Fibroblast of lung (primary cell): ENCODE data around the gene NOTCH2. TPM values are rescaled to one million over a fixed set of nuclear protein-coding genes. Genes with fewer than 3 reads are reported as not detected.

Experiments
- DNase-seq, 2 donors: peaks; one replicate each; pipeline versions ENCODE4 v3.0.0 to v3.0.0-alpha.2; 2010; ENCODE audit warnings: low read depth in 2 of 2
- H2AFZ ChIP-seq: 2 replicates; pipeline ENCODE4 v1.5.1; 2012; ENCODE audit warnings: low read length, control low read depth, inconsistent platforms
- H3K27ac ChIP-seq: 2 replicates; pipeline ENCODE4 v1.5.1; 2011; ENCODE audit warnings: low read length, control low read depth; ENCODE audit not compliant: insufficient read depth
- H3K27me3 ChIP-seq: 2 replicates; pipeline ENCODE4 v1.5.1; 2011; ENCODE audit warnings: mild to moderate bottlenecking, low read length; ENCODE audit not compliant: control insufficient read depth, insufficient read depth
- H3K36me3 ChIP-seq: 2 replicates; pipeline ENCODE4 v1.5.1; 2011; ENCODE audit warnings: low read length; ENCODE audit not compliant: control insufficient read depth, insufficient read depth
- H3K4me1 ChIP-seq: 2 replicates; pipeline ENCODE4 v1.5.1; 2011; ENCODE audit warnings: low read length; ENCODE audit not compliant: control insufficient read depth, insufficient read depth; ENCODE audit errors: extremely low read depth
- H3K4me2 ChIP-seq: 2 replicates; pipeline ENCODE4 v1.5.1; 2011; ENCODE audit warnings: low read length, control low read depth; ENCODE audit not compliant: insufficient read depth; ENCODE audit errors: extremely low read depth
- H3K4me3 ChIP-seq, 4 experiments: fragments of 200-600 bp in 1 of 4; sonication (generic) in 1 of 4; replicated peaks in 1 of 4; 2 replicates each; pipeline ENCODE4 v1.5.1; 2011 to 2016; ENCODE audit warnings: low read length in 4 of 4, low read depth in 3 of 4, mild to moderate bottlenecking in 3 of 4, control low read depth in 2 of 4, inconsistent platforms in 1 of 4, mixed read lengths in 1 of 4; ENCODE audit not compliant: insufficient read depth in 1 of 4; ENCODE audit errors: control extremely low read depth in 1 of 4
- H3K79me2 ChIP-seq: 2 replicates; pipeline ENCODE4 v1.5.1; 2012; ENCODE audit warnings: mild to moderate bottlenecking, low read length, inconsistent platforms; ENCODE audit not compliant: control insufficient read depth, insufficient read depth
- H3K9ac ChIP-seq: 2 replicates; pipeline ENCODE4 v1.5.1; 2011; ENCODE audit warnings: mild to moderate bottlenecking, low read length, control low read depth; ENCODE audit not compliant: insufficient read depth
- H3K9me3 ChIP-seq: 2 replicates; pipeline ENCODE4 v1.5.1; 2012; ENCODE audit warnings: low read depth, low read length; ENCODE audit not compliant: control insufficient read depth, insufficient read depth
- H4K20me1 ChIP-seq: 2 replicates; pipeline ENCODE4 v1.5.1; 2011; ENCODE audit warnings: low read length; ENCODE audit not compliant: control insufficient read depth, insufficient read depth; ENCODE audit errors: extremely low read depth
- EZH2 ChIP-seq: IDR thresholded peaks from 2 replicates; pipeline ENCODE4 v1.5.1; 2012; ENCODE audit warnings: low read length, control low read depth, mild to moderate bottlenecking; ENCODE audit errors: missing control alignments
- polyA plus RNA-seq, 2 donors: library from polyadenylated mRNA; depleted of rRNA in 1 of 2; stranded (reverse) in 1 of 2; unstranded in 1 of 2; fragments of >200 nt; gene quantifications; 2 replicates each; pipeline ENCODE4 v1.2.1, GENCODE V29; 2011 to 2012; ENCODE audit warnings: missing spikeins in 1 of 2
- total RNA-seq: library from RNA; depleted of rRNA; stranded (reverse); fragments of >200 nt; gene quantifications from 2 replicates; pipeline ENCODE4 v1.2.1, GENCODE V29; 2014
- TF ChIP-seq, protein P1 (sequence below), 2 donors: IDR thresholded peaks in 1 of 2; conservative IDR thresholded peaks in 1 of 2; 1 replicate in 1 of 2; 2 replicates in 1 of 2; pipeline ENCODE4 v1.5.1; 2011 to 2012; ENCODE audit warnings: low read length in 2 of 2, control low read depth in 1 of 2, inconsistent platforms in 1 of 2, low read depth in 1 of 2, mild to moderate bottlenecking in 1 of 2

The NOTCH2 gene
- total and polyA plus RNA-seq, 2 donors (not counting 1 experiment from before 2014, with no cell fraction given) = 86.3 to 204 TPM

DNA sequence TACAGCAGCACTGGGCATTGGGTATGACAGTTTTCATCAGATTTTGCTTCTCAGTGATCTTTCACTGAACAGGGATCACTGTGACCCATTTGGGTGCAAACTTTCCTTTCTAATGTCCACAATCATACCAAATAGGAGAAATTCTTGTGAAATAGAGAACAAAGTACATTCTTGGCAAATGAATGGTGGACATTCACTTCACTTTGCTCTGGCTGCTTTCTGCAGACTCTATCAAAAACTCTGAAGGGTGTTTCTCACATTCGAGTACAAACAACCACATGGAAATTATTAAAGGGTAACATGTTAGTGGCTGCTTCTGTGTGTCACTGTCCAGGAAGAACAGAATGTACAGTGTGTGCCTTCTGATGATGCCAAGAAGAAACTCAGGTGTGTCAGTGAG is 111.2 kb downstream of the NOTCH2 start:
- H3K36me3 ChIP-seq = peaks cover 9% of the 10 kb centered on the region
- no peak overlapping the region for H2AFZ ChIP-seq
- peaks cover 2% of the 10 kb centered on the region for H3K4me1 ChIP-seq
- no peak overlapping the region for H3K4me3 ChIP-seq
- H3K4me2 ChIP-seq = no peak overlapping the region
- no peak overlapping the region for H3K27ac ChIP-seq
- H3K27me3 ChIP-seq = no peaks in the 10 kb centered on the region
- H3K9ac ChIP-seq = no peak overlapping the region
- TF ChIP-seq EZH2 = no peak
- TF ChIP-seq, protein P1, sequence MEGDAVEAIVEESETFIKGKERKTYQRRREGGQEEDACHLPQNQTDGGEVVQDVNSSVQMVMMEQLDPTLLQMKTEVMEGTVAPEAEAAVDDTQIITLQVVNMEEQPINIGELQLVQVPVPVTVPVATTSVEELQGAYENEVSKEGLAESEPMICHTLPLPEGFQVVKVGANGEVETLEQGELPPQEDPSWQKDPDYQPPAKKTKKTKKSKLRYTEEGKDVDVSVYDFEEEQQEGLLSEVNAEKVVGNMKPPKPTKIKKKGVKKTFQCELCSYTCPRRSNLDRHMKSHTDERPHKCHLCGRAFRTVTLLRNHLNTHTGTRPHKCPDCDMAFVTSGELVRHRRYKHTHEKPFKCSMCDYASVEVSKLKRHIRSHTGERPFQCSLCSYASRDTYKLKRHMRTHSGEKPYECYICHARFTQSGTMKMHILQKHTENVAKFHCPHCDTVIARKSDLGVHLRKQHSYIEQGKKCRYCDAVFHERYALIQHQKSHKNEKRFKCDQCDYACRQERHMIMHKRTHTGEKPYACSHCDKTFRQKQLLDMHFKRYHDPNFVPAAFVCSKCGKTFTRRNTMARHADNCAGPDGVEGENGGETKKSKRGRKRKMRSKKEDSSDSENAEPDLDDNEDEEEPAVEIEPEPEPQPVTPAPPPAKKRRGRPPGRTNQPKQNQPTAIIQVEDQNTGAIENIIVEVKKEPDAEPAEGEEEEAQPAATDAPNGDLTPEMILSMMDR (conservative IDR thresholded peaks at IDR 0.05 in 1 of 2, IDR thresholded peaks at IDR 0.05 in 1 of 2; ENCODE audit: low read depth in 1 of 2, low read length in 2 of 2) = no peak
- peaks cover 1% of the 10 kb centered on the region for H3K79me2 ChIP-seq
- no peaks in the 10 kb centered on the region for H3K9me3 ChIP-seq
- H4K20me1 ChIP-seq = no peaks in the 10 kb centered on the region
- no peak for DNase-seq

DNA sequence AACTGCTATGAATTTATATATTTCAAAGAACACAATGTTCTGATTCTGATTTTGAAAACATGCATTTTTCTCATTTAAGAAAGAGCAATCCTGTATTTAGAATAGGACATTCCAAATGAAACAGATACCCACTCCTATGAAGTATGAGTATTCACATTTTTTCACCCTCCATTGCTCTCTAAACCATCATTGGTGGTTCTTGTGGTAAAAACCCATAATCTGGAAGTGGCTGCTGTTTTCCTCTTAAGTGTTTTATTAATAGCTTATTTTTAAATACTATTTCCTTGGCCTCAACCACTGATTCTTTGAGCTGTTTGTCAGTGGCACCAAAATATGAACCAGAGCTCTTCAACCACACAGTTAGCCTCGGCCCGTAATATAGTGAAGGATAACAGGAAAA is 113.2 kb downstream of the NOTCH2 start:
- Histone ChIP-seq H3K27ac (no peak overlapping the region), H3K27me3 (no peaks in the 10 kb centered on the region), H3K9me3 (no peaks in the 10 kb centered on the region), H3K4me1 (peaks cover 2% of the 10 kb centered on the region), H3K4me3 (no peak overlapping the region), H2AFZ (no peak overlapping the region), H3K79me2 (peaks cover 1% of the 10 kb centered on the region), H4K20me1 (no peaks in the 10 kb centered on the region), H3K36me3 (peaks cover 6% of the 10 kb centered on the region), H3K4me2 (no peak overlapping the region), H3K9ac (no peak overlapping the region)
- no peak for TF ChIP-seq EZH2
- TF ChIP-seq, protein P1 (conservative IDR thresholded peaks at IDR 0.05 in 1 of 2, IDR thresholded peaks at IDR 0.05 in 1 of 2; ENCODE audit: low read depth in 1 of 2, low read length in 2 of 2) = no peak
- peak in 1 of 2 donors; percentile 85 for DNase-seq

DNA sequence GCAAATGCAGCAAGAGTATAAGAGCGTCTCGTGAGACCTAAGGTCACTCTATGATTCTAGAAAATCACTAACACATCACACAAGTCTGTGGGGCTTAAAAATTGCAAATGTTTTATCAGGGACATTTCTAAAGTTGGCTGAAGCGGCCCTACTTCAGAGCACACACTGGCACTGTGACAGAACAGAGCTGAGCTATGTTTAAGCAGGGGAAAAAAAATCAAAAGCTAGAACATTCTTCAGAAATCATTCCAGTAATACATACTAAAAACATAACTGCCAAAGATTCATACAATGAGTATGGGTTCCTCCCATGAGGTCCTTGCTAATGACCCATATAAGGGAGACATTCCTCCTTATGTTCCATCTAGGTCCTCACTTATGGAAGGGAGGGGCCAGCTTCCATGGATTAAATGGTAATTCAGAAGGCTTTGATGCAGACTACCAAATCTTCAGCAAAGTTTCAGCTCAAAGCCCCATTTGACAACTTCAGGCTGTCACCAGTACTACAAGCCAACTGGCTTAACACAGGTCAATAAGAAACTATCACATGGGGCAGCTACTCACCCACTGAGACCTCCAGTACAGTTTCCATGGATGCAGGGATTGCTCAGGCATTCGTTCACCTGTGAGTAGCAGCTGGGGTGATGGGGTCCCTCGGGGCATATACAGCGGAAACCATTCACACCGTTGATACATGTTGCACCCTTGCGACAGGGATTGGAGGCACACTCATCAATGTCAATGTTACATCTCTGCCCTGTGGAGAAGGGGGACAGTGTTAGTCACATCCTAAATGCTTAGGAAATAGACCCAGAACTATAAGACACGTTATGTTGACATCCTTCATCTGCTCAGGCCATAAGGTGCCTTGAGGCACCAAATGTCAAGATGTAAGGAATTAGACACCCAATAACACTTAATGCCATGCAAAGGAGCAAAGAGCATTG is 114.7 kb downstream of the NOTCH2 start:
- Histone ChIP-seq H3K9me3 (no peaks in the 10 kb centered on the region), H3K4me2 (no peak overlapping the region), H2AFZ (no peak overlapping the region), H3K4me1 (no peaks in the 10 kb centered on the region), H4K20me1 (no peaks in the 10 kb centered on the region), H3K4me3 (no peak overlapping the region), H3K36me3 (peaks cover 8% of the 10 kb centered on the region), H3K27me3 (no peaks in the 10 kb centered on the region), H3K27ac (no peak overlapping the region), H3K9ac (no peak overlapping the region), H3K79me2 (peaks cover 1% of the 10 kb centered on the region)
- no peak for DNase-seq
- TF ChIP-seq, protein P1 (conservative IDR thresholded peaks at IDR 0.05 in 1 of 2, IDR thresholded peaks at IDR 0.05 in 1 of 2; ENCODE audit: low read depth in 1 of 2, low read length in 2 of 2) = no peak
- no peak for TF ChIP-seq EZH2
